Endothelial cell (in vitro differentiated cells): ENCODE data around the gene DOCK1. TPM values are rescaled to one million over a fixed set of nuclear protein-coding genes. Genes with fewer than 3 reads are reported as not detected.

Experiments used
- DNase-seq: peaks from one replicate; pipeline ENCODE4 v3.0.0; 2021; ENCODE audit warnings: low spot score
- H3K27ac Mint-ChIP-seq: one replicate; pipeline ENCODE4 v1.8.0; 2021; ENCODE audit warnings: mixed read lengths, inconsistent platforms; ENCODE audit not compliant: unreplicated experiment
- H3K27me3 Mint-ChIP-seq: one replicate; pipeline ENCODE4 v1.8.0; 2021; ENCODE audit warnings: mild to moderate bottlenecking, moderate library complexity, mixed read lengths, inconsistent platforms; ENCODE audit not compliant: unreplicated experiment
- H3K36me3 Mint-ChIP-seq: one replicate; pipeline ENCODE4 v1.8.0; 2021; ENCODE audit warnings: mild to moderate bottlenecking, low read depth, mixed read lengths, inconsistent platforms; ENCODE audit not compliant: unreplicated experiment
- H3K4me1 Mint-ChIP-seq: one replicate; pipeline ENCODE4 v1.8.0; 2021; ENCODE audit warnings: mild to moderate bottlenecking, mixed read lengths, inconsistent platforms; ENCODE audit not compliant: unreplicated experiment
- H3K4me3 Mint-ChIP-seq: one replicate; pipeline ENCODE4 v1.8.0; 2021; ENCODE audit warnings: mild to moderate bottlenecking, mixed read lengths, inconsistent platforms; ENCODE audit not compliant: unreplicated experiment
- H3K9me3 Mint-ChIP-seq: one replicate; pipeline ENCODE4 v1.8.0; 2021; ENCODE audit warnings: mixed read lengths, inconsistent platforms; ENCODE audit not compliant: unreplicated experiment
- total RNA-seq: library from RNA; stranded (reverse); fragmentation: NEBNext Ultra II Directional; extraction: Animal tissue kit (Norgen Biotek cat#: 25700); gene quantifications from one replicate; pipeline ENCODE4 v1.2.1, GENCODE V29; 2021; ENCODE audit not compliant: unreplicated experiment
- TF ChIP-seq, protein P1 (sequence below): fragments of 200-600 bp; sonication (generic); IDR thresholded peaks from one replicate; pipeline ENCODE4 v1.5.0; 2021; ENCODE audit warnings: antibody characterized with exemption; ENCODE audit not compliant: unreplicated experiment

Gene DOCK1
- total RNA-seq, 1 donor from 2014 or later = 116 TPM

GRCh38 chr10:126924180-126924914 is 19.1 kb downstream of the DOCK1 start:
- Mint-ChIP-seq H3K36me3 (peaks cover 28% of the 10 kb centered on the region), H3K27ac (peak overlapping the region; percentile 14)

GRCh38 chr10:126924915-126925300 is 19.7 kb downstream of the DOCK1 start:
- no peak overlapping the region for H3K27ac Mint-ChIP-seq
- DNase-seq = no peak
- no peaks in the 10 kb centered on the region for H3K9me3 Mint-ChIP-seq
- no peak overlapping the region for H3K4me3 Mint-ChIP-seq
- H3K27me3 Mint-ChIP-seq = peaks cover 10% of the 10 kb centered on the region
- peaks cover 4% of the 10 kb centered on the region for H3K4me1 Mint-ChIP-seq
- TF ChIP-seq, protein P1, sequence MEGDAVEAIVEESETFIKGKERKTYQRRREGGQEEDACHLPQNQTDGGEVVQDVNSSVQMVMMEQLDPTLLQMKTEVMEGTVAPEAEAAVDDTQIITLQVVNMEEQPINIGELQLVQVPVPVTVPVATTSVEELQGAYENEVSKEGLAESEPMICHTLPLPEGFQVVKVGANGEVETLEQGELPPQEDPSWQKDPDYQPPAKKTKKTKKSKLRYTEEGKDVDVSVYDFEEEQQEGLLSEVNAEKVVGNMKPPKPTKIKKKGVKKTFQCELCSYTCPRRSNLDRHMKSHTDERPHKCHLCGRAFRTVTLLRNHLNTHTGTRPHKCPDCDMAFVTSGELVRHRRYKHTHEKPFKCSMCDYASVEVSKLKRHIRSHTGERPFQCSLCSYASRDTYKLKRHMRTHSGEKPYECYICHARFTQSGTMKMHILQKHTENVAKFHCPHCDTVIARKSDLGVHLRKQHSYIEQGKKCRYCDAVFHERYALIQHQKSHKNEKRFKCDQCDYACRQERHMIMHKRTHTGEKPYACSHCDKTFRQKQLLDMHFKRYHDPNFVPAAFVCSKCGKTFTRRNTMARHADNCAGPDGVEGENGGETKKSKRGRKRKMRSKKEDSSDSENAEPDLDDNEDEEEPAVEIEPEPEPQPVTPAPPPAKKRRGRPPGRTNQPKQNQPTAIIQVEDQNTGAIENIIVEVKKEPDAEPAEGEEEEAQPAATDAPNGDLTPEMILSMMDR = no peak
- peaks cover 32% of the 10 kb centered on the region for H3K36me3 Mint-ChIP-seq

More at GRCh38 chr10:126924180-126924914, 19.1 kb downstream of the DOCK1 start:
- H3K4me1 Mint-ChIP-seq = peaks cover 3% of the 10 kb centered on the region
- no peak for DNase-seq
- H3K9me3 Mint-ChIP-seq = no peaks in the 10 kb centered on the region
- H3K4me3 Mint-ChIP-seq = no peak overlapping the region
- TF ChIP-seq, protein P1 = no peak
- peaks cover 9% of the 10 kb centered on the region for H3K27me3 Mint-ChIP-seq

DNA sequence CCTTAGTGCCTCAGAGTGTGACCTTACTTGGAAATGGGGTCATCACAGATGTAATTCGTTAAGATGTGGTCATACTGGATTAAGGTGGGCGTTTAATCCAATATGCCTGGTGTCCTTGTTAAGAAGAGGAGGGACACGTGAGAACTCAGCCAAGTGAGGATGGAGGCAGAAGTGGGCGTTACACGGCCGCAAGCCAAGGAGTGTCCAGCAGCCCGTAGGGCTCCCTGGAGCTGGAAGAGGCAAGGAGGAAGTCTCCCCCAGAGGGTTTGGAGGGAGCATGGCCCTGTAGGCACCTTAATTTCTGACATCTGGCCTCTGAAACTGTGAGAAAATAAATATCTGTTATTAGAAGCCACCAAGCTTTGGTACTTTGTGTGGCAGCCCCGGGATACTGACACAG is 21.3 kb downstream of the DOCK1 start:
- Mint-ChIP-seq H3K27ac (no peak overlapping the region), H3K9me3 (no peaks in the 10 kb centered on the region), H3K27me3 (peaks cover 10% of the 10 kb centered on the region), H3K4me3 (peak overlapping the region; percentile 18), H3K36me3 (peaks cover 37% of the 10 kb centered on the region), H3K4me1 (peaks cover 13% of the 10 kb centered on the region)
- DNase-seq = no peak
- TF ChIP-seq, protein P1 = no peak

DNA sequence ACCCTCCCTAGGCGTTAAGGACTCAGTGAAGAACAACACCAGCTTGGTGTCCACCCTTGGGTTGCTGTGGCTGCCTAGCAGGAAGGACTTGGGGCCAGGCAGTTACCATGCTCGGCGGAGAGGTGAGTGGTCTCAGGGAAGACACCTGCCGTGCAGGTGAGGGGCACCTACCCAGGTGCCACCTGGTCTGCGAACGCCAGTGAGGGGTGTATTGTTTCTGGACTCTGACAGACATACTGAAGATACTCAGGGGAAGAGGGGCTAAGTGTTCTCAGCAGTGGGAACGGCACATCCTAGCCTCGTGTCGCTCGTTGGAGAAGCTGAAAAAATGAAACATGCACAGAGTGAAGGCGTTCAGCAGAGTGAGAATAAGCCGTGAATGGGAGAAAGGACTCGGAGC is 22.6 kb downstream of the DOCK1 start:
- TF ChIP-seq, protein P1 = no peak
- H3K9me3 Mint-ChIP-seq = no peaks in the 10 kb centered on the region

GRCh38 chr10:126928274-126928673 is 23.0 kb downstream of the DOCK1 start:
- Mint-ChIP-seq H3K36me3 (peaks cover 45% of the 10 kb centered on the region), H3K9me3 (no peaks in the 10 kb centered on the region), H3K4me3 (peak overlapping the region; percentile 21), H3K4me1 (peaks cover 29% of the 10 kb centered on the region), H3K27me3 (peaks cover 10% of the 10 kb centered on the region), H3K27ac (no peak overlapping the region)
- TF ChIP-seq, protein P1 = no peak
- DNase-seq = no peak

More for the DNA sequence above, 22.6 kb downstream of the DOCK1 start:
- H3K4me1 Mint-ChIP-seq = peaks cover 24% of the 10 kb centered on the region
- peaks cover 45% of the 10 kb centered on the region for H3K36me3 Mint-ChIP-seq
- H3K4me3 Mint-ChIP-seq = peak overlapping the region; percentile 54
- H3K27me3 Mint-ChIP-seq = peaks cover 10% of the 10 kb centered on the region
- no peak for DNase-seq
- no peak overlapping the region for H3K27ac Mint-ChIP-seq
